Mesendoderm (in vitro differentiated cells): Measurements from ENCODE around the gene DNAAF8.

Source experiments
- DNase-seq: peaks from one replicate; pipeline ENCODE4 v3.0.0; 2013
- H2AK5ac ChIP-seq: 2 replicates; pipeline ENCODE4 v1.6.1; 2013; ENCODE audit warnings: low read length, inconsistent platforms
- H2BK120ac ChIP-seq: 2 replicates; pipeline ENCODE4 v1.6.1; 2013; ENCODE audit warnings: low read depth, mild to moderate bottlenecking, low read length, moderate library complexity, mixed read lengths
- H2BK15ac ChIP-seq: replicated peaks from 2 replicates; pipeline ENCODE4 v1.6.1; 2013; ENCODE audit warnings: low read depth, mild to moderate bottlenecking, moderate library complexity
- H2BK5ac ChIP-seq: 2 replicates; pipeline ENCODE4 v1.6.1; 2013; ENCODE audit warnings: low read length, inconsistent platforms
- H3K18ac ChIP-seq: 2 replicates; pipeline ENCODE4 v1.6.1; 2013; ENCODE audit warnings: mild to moderate bottlenecking, low read length, mixed read lengths
- H3K23ac ChIP-seq: one replicate; pipeline ENCODE4 v1.6.1; 2013; ENCODE audit warnings: low read length
- H3K27ac ChIP-seq: 2 replicates; pipeline ENCODE4 v1.5.1; 2013; ENCODE audit warnings: low read depth, mild to moderate bottlenecking, inconsistent platforms, low read length, moderate library complexity
- H3K27me3 ChIP-seq: 2 replicates; pipeline ENCODE4 v1.6.1; 2013; ENCODE audit warnings: low read length, control low read depth, mild to moderate bottlenecking, inconsistent platforms; ENCODE audit not compliant: insufficient read depth, poor library complexity
- H3K36me3 ChIP-seq: 2 replicates; pipeline ENCODE4 v1.6.1; 2013; ENCODE audit warnings: low read length, inconsistent platforms; ENCODE audit not compliant: control insufficient read depth, insufficient read depth
- H3K4ac ChIP-seq: one replicate; pipeline ENCODE4 v1.6.1; 2013; ENCODE audit warnings: low read depth, mild to moderate bottlenecking, low read length, moderate library complexity
- H3K4me1 ChIP-seq: 2 replicates; pipeline ENCODE4 v1.6.1; 2013; ENCODE audit warnings: low read depth, low read length, inconsistent platforms; ENCODE audit not compliant: control insufficient read depth
- H3K4me2 ChIP-seq: 2 replicates; pipeline ENCODE4 v1.6.1; 2013; ENCODE audit warnings: low read length
- H3K4me3 ChIP-seq: 2 replicates; pipeline ENCODE4 v1.5.1; 2013; ENCODE audit warnings: mild to moderate bottlenecking, low read length
- H3K56ac ChIP-seq: one replicate; pipeline ENCODE4 v1.6.1; 2013; ENCODE audit warnings: low read length
- H3K79me1 ChIP-seq: 2 replicates; pipeline ENCODE4 v1.6.1; 2013; ENCODE audit warnings: low read length, inconsistent platforms
- H3K79me2 ChIP-seq: 2 replicates; pipeline ENCODE4 v1.6.1; 2013; ENCODE audit warnings: mild to moderate bottlenecking, low read length; ENCODE audit not compliant: control insufficient read depth, insufficient read depth
- H3K9ac ChIP-seq: 2 replicates; pipeline ENCODE4 v1.6.1; 2013; ENCODE audit warnings: low read length, inconsistent platforms
- H4K5ac ChIP-seq: one replicate; pipeline ENCODE4 v1.6.1; 2013; ENCODE audit warnings: low read length
- H4K8ac ChIP-seq: one replicate; pipeline ENCODE4 v1.6.1; 2013; ENCODE audit warnings: low read depth, mild to moderate bottlenecking, control low read depth, low read length, moderate library complexity
- WGBS: extraction: QIAGEN DNeasy Blood & Tissue Kit; methylation state at CpG from one replicate; pipeline ENCODE4 v1.1.7; 2013; ENCODE audit warnings: low lambda C conversion rate, missing lambda C conversion rate; ENCODE audit not compliant: insufficient coverage; ENCODE audit errors: extremely low coverage; 5-methylcytosine and 5-hydroxymethylcytosine counted together

Gene DNAAF8

GRCh38 chr16:4754865-4755264, 20.5 kb downstream of the DNAAF8 start:
- Histone ChIP-seq H3K4ac (no peak overlapping the region), H3K79me1 (peaks cover 2% of the 10 kb centered on the region), H2BK120ac (no peak overlapping the region), H3K79me2 (no peaks in the 10 kb centered on the region), H3K4me3 (no peak overlapping the region), H3K27me3 (no peaks in the 10 kb centered on the region), H4K8ac (no peak overlapping the region), H2BK5ac (no peak overlapping the region), H3K9ac (no peak overlapping the region), H3K23ac (no peak overlapping the region), H2AK5ac (no peak overlapping the region), H2BK15ac (no peak overlapping the region), H3K4me2 (no peak overlapping the region), H4K5ac (no peak overlapping the region), H3K4me1 (no peaks in the 10 kb centered on the region), H3K36me3 (peaks cover 9% of the 10 kb centered on the region), H3K18ac (no peak overlapping the region), H3K27ac (no peak overlapping the region), H3K56ac (no peak overlapping the region)
- no CpG with 5 or more reads among the region's 4 CpGs for WGBS
- DNase-seq = no peak

GRCh38 chr16:4755687-4756086, 21.4 kb downstream of the DNAAF8 start:
- Histone ChIP-seq H3K9ac (no peak overlapping the region), H3K23ac (no peak overlapping the region), H3K4me1 (no peaks in the 10 kb centered on the region), H3K79me2 (no peaks in the 10 kb centered on the region), H3K27ac (no peak overlapping the region), H2AK5ac (no peak overlapping the region), H3K4me2 (no peak overlapping the region), H2BK5ac (no peak overlapping the region), H3K56ac (no peak overlapping the region), H3K27me3 (no peaks in the 10 kb centered on the region), H3K4me3 (peak overlapping the region; percentile 15), H2BK120ac (no peak overlapping the region), H3K18ac (no peak overlapping the region), H4K8ac (no peak overlapping the region), H3K4ac (no peak overlapping the region), H2BK15ac (no peak overlapping the region), H3K79me1 (peaks cover 2% of the 10 kb centered on the region), H3K36me3 (peaks cover 12% of the 10 kb centered on the region), H4K5ac (no peak overlapping the region)
- no CpG with 5 or more reads among the region's 6 CpGs for WGBS
- DNase-seq = no peak

DNA sequence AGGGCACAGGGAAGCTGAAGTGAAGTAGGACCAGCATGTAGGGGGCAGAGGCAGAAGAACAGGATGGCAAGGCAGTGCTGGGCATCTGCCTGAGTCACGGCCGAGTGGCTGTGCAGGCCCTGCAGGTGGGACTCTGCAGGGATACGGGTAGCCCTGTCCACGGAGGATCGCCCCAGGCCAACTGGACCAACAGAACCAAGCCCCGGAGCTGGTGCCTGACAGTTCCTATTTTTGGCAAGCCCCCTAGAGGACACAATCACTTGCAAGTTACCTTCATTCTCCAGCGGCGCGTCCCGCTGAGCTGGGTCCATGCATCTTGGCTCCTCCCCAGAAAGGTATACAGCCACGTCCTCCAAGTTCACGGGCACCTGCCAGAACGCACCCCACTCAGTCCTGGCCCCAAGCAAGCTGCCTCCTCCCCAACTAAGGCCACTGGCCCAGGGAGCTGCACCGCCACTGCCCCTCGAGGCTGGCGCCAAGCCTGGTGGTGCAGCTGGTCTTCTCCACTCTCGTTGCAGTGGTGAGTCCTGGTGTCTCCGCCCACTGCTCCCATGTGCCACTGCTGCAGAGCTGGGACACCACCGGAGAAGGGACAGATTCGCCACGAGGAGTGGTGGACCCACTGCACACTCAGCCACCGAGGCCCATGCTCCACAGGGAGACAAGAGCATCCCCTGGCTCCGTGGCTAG, 26.0 kb downstream of the DNAAF8 start:
- Histone ChIP-seq H3K79me1 (peaks cover 5% of the 10 kb centered on the region), H3K36me3 (peaks cover 8% of the 10 kb centered on the region), H3K9ac (no peak overlapping the region), H3K27ac (no peak overlapping the region), H4K8ac (no peak overlapping the region), H3K23ac (no peak overlapping the region), H3K4me1 (no peaks in the 10 kb centered on the region), H3K4me3 (no peak overlapping the region), H2BK5ac (no peak overlapping the region), H2AK5ac (no peak overlapping the region), H3K56ac (no peak overlapping the region), H4K5ac (no peak overlapping the region), H2BK120ac (no peak overlapping the region), H2BK15ac (no peak overlapping the region), H3K27me3 (no peaks in the 10 kb centered on the region), H3K4ac (no peak overlapping the region), H3K18ac (no peak overlapping the region), H3K79me2 (no peaks in the 10 kb centered on the region), H3K4me2 (no peak overlapping the region)
- DNase-seq = no peak
- no CpG with 5 or more reads among the region's 23 CpGs for WGBS

- no peak overlapping the region for H2AK5ac ChIP-seq
These were observed 27.9 kb downstream of the DNAAF8 start for GRCh38 chr16:4762205-4762604.

DNA sequence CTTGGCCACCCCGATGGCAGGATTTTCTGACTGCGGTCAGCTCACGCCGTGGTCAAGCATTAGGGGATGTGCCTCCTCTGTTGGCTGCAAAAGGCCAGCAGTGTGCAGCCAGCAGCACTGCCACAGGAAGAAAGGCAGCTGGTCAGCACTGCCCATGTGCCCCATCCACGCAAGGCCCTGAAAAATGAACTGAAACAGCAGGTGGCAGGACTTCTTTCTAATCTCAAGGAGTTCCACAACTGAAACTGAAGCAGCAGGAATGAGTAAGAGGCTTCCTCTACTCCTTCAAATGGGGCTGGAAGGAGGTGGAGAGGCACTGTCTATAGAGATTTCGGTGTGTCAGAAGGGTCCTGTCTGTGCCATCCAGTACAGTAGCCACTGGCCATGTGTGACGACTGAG, 29.5 kb downstream of the DNAAF8 start:
- no peaks in the 10 kb centered on the region for H3K27me3 ChIP-seq
- H3K4me2 ChIP-seq = no peak overlapping the region
- WGBS = no CpG with 5 or more reads among the region's 7 CpGs

More at GRCh38 chr16:4762205-4762604, 27.9 kb downstream of the DNAAF8 start:
- H3K27ac ChIP-seq = no peak overlapping the region
- no peak overlapping the region for H3K9ac ChIP-seq
- no peaks in the 10 kb centered on the region for H3K27me3 ChIP-seq
- no peak overlapping the region for H3K4ac ChIP-seq
- H3K4me3 ChIP-seq = no peak overlapping the region
- peaks cover 6% of the 10 kb centered on the region for H3K36me3 ChIP-seq
- H3K79me1 ChIP-seq = peaks cover 9% of the 10 kb centered on the region
- no peak overlapping the region for H2BK15ac ChIP-seq
- no peak overlapping the region for H3K56ac ChIP-seq
- WGBS = no CpG with 5 or more reads among the region's 9 CpGs
- peaks cover 1% of the 10 kb centered on the region for H3K4me1 ChIP-seq
- H4K8ac ChIP-seq = no peak overlapping the region
- H3K79me2 ChIP-seq = peaks cover 6% of the 10 kb centered on the region
- no peak overlapping the region for H3K23ac ChIP-seq
- no peak overlapping the region for H3K4me2 ChIP-seq
- H2BK5ac ChIP-seq = no peak overlapping the region
- H2BK120ac ChIP-seq = no peak overlapping the region
- no peak for DNase-seq
- H4K5ac ChIP-seq = no peak overlapping the region
- no peak overlapping the region for H3K18ac ChIP-seq

More for the DNA sequence above, 29.5 kb downstream of the DNAAF8 start:
- H3K23ac ChIP-seq = no peak overlapping the region
- no peak overlapping the region for H3K18ac ChIP-seq
- H4K5ac ChIP-seq = no peak overlapping the region
- no peak overlapping the region for H3K27ac ChIP-seq
- H3K4ac ChIP-seq = no peak overlapping the region
- peaks cover 6% of the 10 kb centered on the region for H3K36me3 ChIP-seq
- no peak overlapping the region for H2BK120ac ChIP-seq
- H3K79me2 ChIP-seq = peaks cover 6% of the 10 kb centered on the region
- H3K9ac ChIP-seq = no peak overlapping the region
- DNase-seq = no peak
- no peak overlapping the region for H3K56ac ChIP-seq
- H4K8ac ChIP-seq = no peak overlapping the region
- no peak overlapping the region for H2BK5ac ChIP-seq
- H2AK5ac ChIP-seq = no peak overlapping the region
- H3K79me1 ChIP-seq = peaks cover 9% of the 10 kb centered on the region
- no peak overlapping the region for H2BK15ac ChIP-seq
- H3K4me1 ChIP-seq = peaks cover 1% of the 10 kb centered on the region
- no peak overlapping the region for H3K4me3 ChIP-seq
